Transverse colon (tissue), 4 donors: Measurements from ENCODE around the gene DTD1. TPM values are rescaled to one million over a fixed set of nuclear protein-coding genes. Genes with fewer than 3 reads are reported as not detected.

Experiments
- DNase-seq: peaks from one replicate; pipeline ENCODE4 v3.0.0-alpha.2; 2019
- H3K27ac ChIP-seq, 4 donors: fragments of 200-600 bp; sonication (generic); 2 replicates each; pipeline ENCODE4 v1.5.1; 2016 to 2018; ENCODE audit warnings: inconsistent platforms in 4 of 4
- H3K27me3 ChIP-seq: fragments of 200-600 bp; sonication (generic); 2 replicates; pipeline ENCODE4 v1.5.1; 2017; ENCODE audit warnings: inconsistent platforms
- H3K36me3 ChIP-seq, 4 donors: fragments of 200-600 bp; sonication (generic); 2 replicates each; pipeline ENCODE4 v1.5.1; 2017 to 2019; ENCODE audit warnings: inconsistent platforms in 4 of 4
- H3K4me1 ChIP-seq, 4 donors: fragments of 200-600 bp; sonication (generic); 2 replicates each; pipeline ENCODE4 v1.5.1; 2017 to 2020; ENCODE audit warnings: inconsistent platforms in 4 of 4
- H3K4me3 ChIP-seq, 4 donors: fragments of 200-600 bp; sonication (generic); 1 replicate in 1 of 4; 2 replicates in 3 of 4; pipeline versions ENCODE4 v1.5.1 to v1.6.1; 2017 to 2019; ENCODE audit warnings: inconsistent platforms in 4 of 4
- H3K9me3 ChIP-seq, 2 donors: fragments of 200-600 bp; sonication (generic); 2 replicates each; pipeline ENCODE4 v1.5.1; 2017 to 2019; ENCODE audit warnings: inconsistent platforms in 2 of 2
- CTCF ChIP-seq, 5 experiments: fragments of 200-600 bp in 3 of 5; fragments of 450-650 bp in 2 of 5; sonication (generic) in 3 of 5; IDR thresholded peaks; 1 replicate in 2 of 5; 2 replicates in 3 of 5; pipeline ENCODE4 v1.5.1; 2016 to 2017; ENCODE audit warnings: antibody characterized with exemption in 5 of 5, inconsistent platforms in 3 of 5, mild to moderate bottlenecking in 2 of 5, moderate library complexity in 1 of 5
- EP300 ChIP-seq: sonication (generic); formaldehyde crosslinking; IDR thresholded peaks from one replicate; pipeline ENCODE4 v1.6.1; 2017; ENCODE audit warnings: antibody characterized with exemption, low read depth
- POLR2A ChIP-seq: fragments of 450-650 bp; IDR thresholded peaks from one replicate; pipeline ENCODE4 v1.6.1; 2016; ENCODE audit warnings: antibody characterized with exemption, mild to moderate bottlenecking, moderate library complexity
- POLR2AphosphoS5 ChIP-seq, 3 donors: sonication (generic); formaldehyde crosslinking; IDR thresholded peaks; one replicate each; pipeline ENCODE4 v1.6.1; 2016; ENCODE audit warnings: antibody characterized with exemption in 3 of 3
- WGBS, 2 donors: methylation state at CpG; one replicate each; pipeline ENCODE4 v1.1.5; 2018; ENCODE audit warnings: low coverage in 1 of 2; 5-methylcytosine and 5-hydroxymethylcytosine counted together
- in situ Hi-C, 4 donors: fragments of 200-750 bp; cut with MboI; loops; one replicate each; pipeline versions ENCODE4 v1.15.0 to v1.15.1; 2017; ENCODE audit warnings: low sequenced_read_pairs in 3 of 4, low pct_ligation_motif_present in 1 of 4, low pct_unique_long_range_greater_than_20kb in 1 of 4
- intact Hi-C: fragments of 100-400 bp; cut with DNase I; formaldehyde crosslinking; loops from one replicate; pipeline ENCODE4 v1.15.1; 2023; ENCODE audit warnings: low total_unique reads
- small RNA-seq, 4 donors: library from RNA; depleted of rRNA; stranded (forward); fragments of <200 nt; gene quantifications; one replicate each; pipeline ENCODE3, GENCODE V24; 2016
- total RNA-seq, 4 donors: library from RNA; depleted of rRNA; stranded (reverse); fragments of >200 nt; gene quantifications; one replicate each; pipeline ENCODE4 v1.1.0, GENCODE V29; 2016

The DTD1 gene
- total RNA-seq, 4 donors from 2014 or later: 3.7 to 17.6 (median 9.8) TPM

DNA sequence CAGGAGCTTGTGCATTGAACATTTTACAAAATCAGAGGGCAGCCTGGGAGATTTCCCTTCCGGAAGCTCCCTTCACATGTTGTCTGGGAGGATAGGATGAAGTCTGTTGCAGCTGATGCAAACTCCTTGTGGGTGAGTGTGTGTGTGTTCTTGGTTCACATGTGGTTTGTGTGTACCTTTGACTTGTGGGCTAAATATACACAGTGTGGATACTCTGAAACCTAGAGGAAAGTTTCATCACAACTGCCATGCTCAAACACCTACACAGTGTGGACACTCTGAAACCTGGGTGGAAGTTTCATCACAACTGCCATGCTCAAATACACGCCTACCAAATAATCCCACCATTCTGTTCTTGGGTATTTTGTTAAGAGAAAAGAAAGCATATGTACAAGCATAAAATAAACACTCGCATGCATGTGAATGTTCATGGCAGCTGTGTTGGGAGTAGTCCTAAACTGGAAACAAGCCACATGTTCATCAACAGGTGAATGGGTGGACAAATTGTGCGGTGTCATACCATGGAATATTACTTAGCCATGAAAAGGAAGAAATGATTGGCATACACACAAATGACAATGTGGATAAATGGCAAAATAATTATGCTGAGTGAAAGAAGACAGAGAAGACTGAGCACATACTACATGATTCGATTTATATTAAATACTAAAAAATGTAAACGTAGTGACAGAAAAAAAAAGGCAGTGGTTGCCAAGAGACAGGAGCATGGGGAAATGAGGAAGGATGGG lies 227.5 kb downstream of the DTD1 start:
- no peaks in the 10 kb centered on the region for H3K4me1 ChIP-seq
- no peaks in the 10 kb centered on the region for H3K27me3 ChIP-seq
- intact Hi-C loops (no loop called here), in situ Hi-C loops (no loop called here)
- no peak for DNase-seq
- 89 to 94% methylated on average over 5 to 6 of the region's 6 CpGs for WGBS, 2 donors
- H3K36me3 ChIP-seq: no peaks in the 10 kb centered on the region
- H3K9me3 ChIP-seq: no peaks in the 10 kb centered on the region
- TF ChIP-seq POLR2AphosphoS5 (IDR thresholded peaks at IDR 0.05) (no peak), CTCF (IDR thresholded peaks at IDR 0.05) (no peak), POLR2A (no peak), EP300 (no peak)
- H3K4me3 ChIP-seq: no peak overlapping the region
- H3K27ac ChIP-seq: no peak overlapping the region

Small RNA genes lying within 50 kb of the gene (small RNA-seq; reads per million reads assigned to genes)
- gene RN7SL638P (0 reads per million in 4 donors), gene RNU6ATAC34P (0 reads per million in 4 donors)

Other genes with a start within 250 kb of the DTD1 start
- 1 to 10 TPM; 1.2 to 3.8 (median 1.8) TPM for gene DZANK1, start 121.0 kb upstream of the DTD1 start, total RNA-seq
- gene POLR3F, start 120.7 kb upstream of the DTD1 start, total RNA-seq: 10 to 100 TPM in 1 of 4 donors, 1 to 10 TPM in 3; 1.9 to 37.2 (median 6.3) TPM
- 10 to 100 TPM in 2 of 4 donors, 1 to 10 TPM in 1, under 1 TPM in 1; 0.40 to 11.7 (median 6.0) TPM for gene RBBP9, start 90.8 kb upstream of the DTD1 start, total RNA-seq
- 10 to 100 TPM; 16.8 to 38.0 (median 30.9) TPM for gene SEC23B, start 80.1 kb upstream of the DTD1 start, total RNA-seq
- gene SMIM26, start 20.6 kb upstream of the DTD1 start, total RNA-seq: 100 to 1,000 TPM in 1 of 4 donors, 10 to 100 TPM in 2, 1 to 10 TPM in 1; 4.8 to 127 (median 58.6) TPM
- gene SCP2D1, start 225.7 kb downstream of the DTD1 start, total RNA-seq: not detected